ENCODE results near the gene ABHD8.

GRCh38 chr19:17302391-17303166, 646 bp downstream of the ABHD8 start:
- no peak for TF ChIP-seq CTCF (IDR thresholded peaks at IDR 0.05 in 4 of 5, conservative IDR thresholded peaks at IDR 0.05 in 1 of 5)
- no peak for TF ChIP-seq POLR2A (IDR thresholded peaks at IDR 0.05)
